CD4-positive, alpha-beta T cell treated with Interferon alpha-2 for 1 hour (primary cell): Measurements from ENCODE around the gene LMO4.

Experiments used
- DNase-seq, 2 donors: peaks; one replicate each; pipeline ENCODE4 v3.0.0-alpha.2; 2020 to 2022

Gene LMO4

GRCh38 chr1:87328272-87329050 is at the start of gene LMO4:
TSS of gene LMO4 (plus strand) at chr1:87328880. CDS start at chr1:87332016, 3,136 bp downstream.
- peak; percentile 90 to 91 for DNase-seq

GRCh38 chr1:87279536-87279875 is 49.2 kb upstream of the LMO4 start:
- no peak for DNase-seq

GRCh38 chr1:87279966-87280535 is 48.6 kb upstream of the LMO4 start:
- DNase-seq = no peak

GRCh38 chr1:87284456-87285240 is 44.0 kb upstream of the LMO4 start:
- DNase-seq = no peak

- no peak for DNase-seq
Observed at GRCh38 chr1:87291107-87291506, 37.6 kb upstream of the LMO4 start.

- DNase-seq = peak; percentile 50 to 63
Observed at GRCh38 chr1:87292684-87293493, 35.8 kb upstream of the LMO4 start.

GRCh38 chr1:87294633-87295032 is 34.0 kb upstream of the LMO4 start:
- DNase-seq = no peak

- no peak for DNase-seq
Observed at GRCh38 chr1:87295445-87296110, 33.1 kb upstream of the LMO4 start.

- DNase-seq = no peak
Observed at GRCh38 chr1:87296206-87296605, 32.5 kb upstream of the LMO4 start.

GRCh38 chr1:87299661-87300060 is 29.0 kb upstream of the LMO4 start:
- no peak for DNase-seq

GRCh38 chr1:87300628-87301027 is 28.1 kb upstream of the LMO4 start:
- no peak for DNase-seq

- DNase-seq = no peak
Observed at GRCh38 chr1:87305151-87305550, 23.5 kb upstream of the LMO4 start.

- DNase-seq = no peak
Observed at GRCh38 chr1:87305762-87306161, 22.9 kb upstream of the LMO4 start.

GRCh38 chr1:87307306-87307705 is 21.4 kb upstream of the LMO4 start:
- no peak for DNase-seq

- no peak for DNase-seq
Observed at GRCh38 chr1:87307931-87308330, 20.7 kb upstream of the LMO4 start.

GRCh38 chr1:87314091-87314490 is 14.6 kb upstream of the LMO4 start:
- DNase-seq = no peak

- DNase-seq = peak in 1 of 2 donors; percentile 9
Observed at GRCh38 chr1:87318056-87318650, 10.5 kb upstream of the LMO4 start.

GRCh38 chr1:87318806-87319205 is 9.9 kb upstream of the LMO4 start:
- no peak for DNase-seq

GRCh38 chr1:87325982-87326738 is 2.5 kb upstream of the LMO4 start:
- peak; percentile 58 to 78 for DNase-seq

- DNase-seq = no peak
Observed at GRCh38 chr1:87327376-87328271, 1.1 kb upstream of the LMO4 start.
